Prostate gland (tissue), 2 donors: ENCODE measurements around the gene TCEANC.

ENCODE experiments used
- POLR2A ChIP-seq: fragments of 450-650 bp; IDR thresholded peaks from one replicate; pipeline ENCODE4 v1.6.1; 2016; ENCODE audit warnings: antibody characterized with exemption, mild to moderate bottlenecking
- TF ChIP-seq, protein P1 (sequence below), 4 experiments: fragments of 200-600 bp in 2 of 4; fragments of 450-650 bp in 2 of 4; sonication (generic) in 2 of 4; IDR thresholded peaks; 1 replicate in 3 of 4; 2 replicates in 1 of 4; pipeline ENCODE4 v1.5.1; 2016 to 2019; ENCODE audit warnings: antibody characterized with exemption in 4 of 4, mild to moderate bottlenecking in 2 of 4, moderate library complexity in 2 of 4

GRCh38 chrX:13693341-13693961 lies 40.5 kb downstream of the TCEANC start:
- TF ChIP-seq, protein P1, sequence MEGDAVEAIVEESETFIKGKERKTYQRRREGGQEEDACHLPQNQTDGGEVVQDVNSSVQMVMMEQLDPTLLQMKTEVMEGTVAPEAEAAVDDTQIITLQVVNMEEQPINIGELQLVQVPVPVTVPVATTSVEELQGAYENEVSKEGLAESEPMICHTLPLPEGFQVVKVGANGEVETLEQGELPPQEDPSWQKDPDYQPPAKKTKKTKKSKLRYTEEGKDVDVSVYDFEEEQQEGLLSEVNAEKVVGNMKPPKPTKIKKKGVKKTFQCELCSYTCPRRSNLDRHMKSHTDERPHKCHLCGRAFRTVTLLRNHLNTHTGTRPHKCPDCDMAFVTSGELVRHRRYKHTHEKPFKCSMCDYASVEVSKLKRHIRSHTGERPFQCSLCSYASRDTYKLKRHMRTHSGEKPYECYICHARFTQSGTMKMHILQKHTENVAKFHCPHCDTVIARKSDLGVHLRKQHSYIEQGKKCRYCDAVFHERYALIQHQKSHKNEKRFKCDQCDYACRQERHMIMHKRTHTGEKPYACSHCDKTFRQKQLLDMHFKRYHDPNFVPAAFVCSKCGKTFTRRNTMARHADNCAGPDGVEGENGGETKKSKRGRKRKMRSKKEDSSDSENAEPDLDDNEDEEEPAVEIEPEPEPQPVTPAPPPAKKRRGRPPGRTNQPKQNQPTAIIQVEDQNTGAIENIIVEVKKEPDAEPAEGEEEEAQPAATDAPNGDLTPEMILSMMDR (IDR thresholded peaks at IDR 0.05) = no peak
- TF ChIP-seq POLR2A = no peak
